GM20000 (cell line): ENCODE data around the gene EEF2.

Experiments used
- DNase-seq: peaks from one replicate; pipeline ENCODE4 v3.0.0; 2012; ENCODE audit warnings: low spot score
- TF ChIP-seq, protein P1 (sequence below): IDR thresholded peaks from 2 replicates; pipeline ENCODE4 v1.5.1; 2012; ENCODE audit warnings: mild to moderate bottlenecking, control low read depth; ENCODE audit errors: extremely low read depth, missing control alignments

EEF2 gene

DNA sequence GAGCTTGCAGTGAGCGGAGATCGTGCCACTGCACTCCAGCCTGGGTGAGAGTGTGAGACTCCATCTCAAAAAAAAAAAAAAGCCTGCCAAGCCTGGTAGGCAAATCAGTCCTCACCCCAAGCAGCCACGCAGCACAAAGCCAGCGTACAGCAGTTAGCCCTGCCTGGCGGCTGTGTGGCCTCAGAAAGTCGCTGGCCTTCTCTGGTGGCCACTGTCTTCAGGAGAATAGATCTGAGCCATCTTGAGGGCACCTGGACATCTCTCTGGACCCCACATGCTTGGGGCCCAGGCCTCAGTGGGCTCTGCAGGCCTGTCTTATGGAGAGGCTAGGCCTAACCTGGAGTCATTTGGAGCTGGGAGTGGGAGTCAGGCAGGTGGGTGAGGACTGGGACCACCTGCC lies 45.3 kb upstream of the EEF2 start:
- no peak for DNase-seq
- TF ChIP-seq, protein P1, sequence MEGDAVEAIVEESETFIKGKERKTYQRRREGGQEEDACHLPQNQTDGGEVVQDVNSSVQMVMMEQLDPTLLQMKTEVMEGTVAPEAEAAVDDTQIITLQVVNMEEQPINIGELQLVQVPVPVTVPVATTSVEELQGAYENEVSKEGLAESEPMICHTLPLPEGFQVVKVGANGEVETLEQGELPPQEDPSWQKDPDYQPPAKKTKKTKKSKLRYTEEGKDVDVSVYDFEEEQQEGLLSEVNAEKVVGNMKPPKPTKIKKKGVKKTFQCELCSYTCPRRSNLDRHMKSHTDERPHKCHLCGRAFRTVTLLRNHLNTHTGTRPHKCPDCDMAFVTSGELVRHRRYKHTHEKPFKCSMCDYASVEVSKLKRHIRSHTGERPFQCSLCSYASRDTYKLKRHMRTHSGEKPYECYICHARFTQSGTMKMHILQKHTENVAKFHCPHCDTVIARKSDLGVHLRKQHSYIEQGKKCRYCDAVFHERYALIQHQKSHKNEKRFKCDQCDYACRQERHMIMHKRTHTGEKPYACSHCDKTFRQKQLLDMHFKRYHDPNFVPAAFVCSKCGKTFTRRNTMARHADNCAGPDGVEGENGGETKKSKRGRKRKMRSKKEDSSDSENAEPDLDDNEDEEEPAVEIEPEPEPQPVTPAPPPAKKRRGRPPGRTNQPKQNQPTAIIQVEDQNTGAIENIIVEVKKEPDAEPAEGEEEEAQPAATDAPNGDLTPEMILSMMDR = no peak

DNA sequence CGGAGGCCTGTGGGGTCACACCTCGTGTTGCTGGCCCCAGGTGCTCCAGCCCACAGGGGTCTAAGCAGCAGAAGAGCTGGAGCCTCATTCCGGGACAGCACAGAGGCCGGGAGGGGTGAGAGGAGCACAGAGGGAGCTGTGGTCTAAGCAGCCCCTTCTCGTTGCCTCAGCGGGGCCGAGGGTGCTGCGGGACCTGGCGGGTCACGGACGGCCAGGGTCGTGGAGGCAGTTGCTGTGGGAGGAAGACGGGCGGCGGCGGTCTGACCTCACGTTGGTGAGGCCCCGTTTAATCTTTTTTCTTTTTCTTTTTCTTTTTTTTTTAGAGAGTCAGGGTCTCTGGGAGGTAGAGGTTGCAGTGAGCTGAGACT lies 44.0 kb upstream of the EEF2 start:
- TF ChIP-seq, protein P1 = no peak
- no peak for DNase-seq

DNA sequence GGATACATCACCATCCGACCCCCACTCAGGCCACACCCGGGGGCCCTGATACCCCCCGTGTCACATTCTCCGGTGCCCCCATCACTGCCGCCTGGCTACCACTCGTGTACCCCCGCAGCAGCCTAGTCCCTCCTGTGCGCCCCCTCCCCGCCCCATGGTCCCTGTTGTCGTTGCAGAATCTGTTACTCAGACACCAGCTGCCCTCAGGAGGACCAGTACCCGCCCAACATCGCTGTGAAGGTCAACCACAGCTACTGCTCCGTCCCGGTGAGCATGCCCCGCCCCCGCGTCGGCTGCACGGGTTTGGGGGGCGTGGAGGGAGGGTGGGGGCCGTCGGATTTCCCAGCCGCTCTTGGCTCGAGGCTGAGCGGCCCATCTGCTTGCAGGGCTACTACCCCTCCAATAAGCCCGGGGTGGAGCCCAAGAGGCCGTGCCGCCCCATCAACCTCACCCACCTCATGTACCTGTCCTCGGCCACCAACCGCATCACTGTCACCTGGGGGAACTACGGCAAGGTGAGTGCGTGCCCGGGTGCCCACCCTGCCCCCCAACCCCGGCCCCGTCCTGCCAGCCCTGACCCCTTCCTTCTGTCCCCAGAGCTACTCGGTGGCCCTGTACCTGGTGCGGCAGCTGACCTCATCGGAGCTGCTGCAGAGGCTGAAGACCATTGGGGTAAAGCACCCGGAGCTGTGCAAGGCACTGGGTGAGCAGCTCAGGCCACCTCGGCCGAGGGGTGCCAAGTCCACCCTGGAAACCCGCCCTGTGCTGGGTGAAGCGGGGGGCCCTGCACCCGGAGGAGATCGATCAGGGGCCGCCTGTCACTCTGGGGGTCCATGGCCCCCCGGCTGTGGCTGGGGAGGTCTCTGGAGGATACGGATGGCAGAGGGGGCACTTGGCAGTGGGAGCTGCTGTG lies 43.3 kb upstream of the EEF2 start:
- no peak for DNase-seq
- TF ChIP-seq, protein P1 = no peak

DNA sequence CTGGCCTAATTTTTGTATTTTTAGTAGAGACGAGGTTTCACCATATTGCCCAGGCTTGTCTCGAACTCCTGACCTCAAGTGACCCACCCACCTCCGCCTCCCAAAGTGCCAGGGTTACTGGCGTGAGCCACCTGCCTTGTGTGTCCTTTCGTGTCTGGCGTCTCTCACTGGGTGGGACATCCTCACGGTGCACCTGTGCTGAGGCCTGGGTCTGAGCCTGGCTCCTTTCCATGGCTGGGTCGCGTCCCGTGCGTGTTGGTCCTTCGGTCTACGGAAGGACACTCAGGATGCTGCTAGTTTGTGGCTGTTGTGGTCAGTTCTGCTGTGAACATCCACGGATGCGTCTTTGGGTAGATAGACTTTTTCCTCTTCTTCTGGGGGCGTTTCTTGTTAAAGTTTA lies 41.9 kb upstream of the EEF2 start:
- TF ChIP-seq, protein P1 = no peak
- no peak for DNase-seq

DNA sequence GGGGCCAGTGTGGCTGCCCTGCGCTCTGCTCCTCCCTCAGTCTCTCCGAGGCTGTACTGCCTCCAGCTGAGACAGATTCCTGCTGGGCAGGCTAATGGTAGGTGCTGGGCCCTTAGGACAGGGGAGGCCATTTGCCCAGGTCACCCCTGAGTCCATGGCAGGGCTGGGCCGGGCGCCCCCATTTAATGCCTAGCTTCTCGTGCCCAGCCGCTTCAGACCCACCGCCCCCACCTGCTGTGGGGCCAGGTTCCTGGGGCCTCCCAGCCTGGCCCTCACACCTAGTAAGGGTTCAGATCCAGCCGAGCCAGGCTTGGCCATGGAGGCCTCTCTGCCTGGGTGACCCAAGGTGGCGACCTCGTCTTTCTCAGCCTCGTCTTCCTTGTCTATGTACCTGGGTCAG lies 40.1 kb upstream of the EEF2 start:
- DNase-seq = no peak
- TF ChIP-seq, protein P1 = no peak

DNA sequence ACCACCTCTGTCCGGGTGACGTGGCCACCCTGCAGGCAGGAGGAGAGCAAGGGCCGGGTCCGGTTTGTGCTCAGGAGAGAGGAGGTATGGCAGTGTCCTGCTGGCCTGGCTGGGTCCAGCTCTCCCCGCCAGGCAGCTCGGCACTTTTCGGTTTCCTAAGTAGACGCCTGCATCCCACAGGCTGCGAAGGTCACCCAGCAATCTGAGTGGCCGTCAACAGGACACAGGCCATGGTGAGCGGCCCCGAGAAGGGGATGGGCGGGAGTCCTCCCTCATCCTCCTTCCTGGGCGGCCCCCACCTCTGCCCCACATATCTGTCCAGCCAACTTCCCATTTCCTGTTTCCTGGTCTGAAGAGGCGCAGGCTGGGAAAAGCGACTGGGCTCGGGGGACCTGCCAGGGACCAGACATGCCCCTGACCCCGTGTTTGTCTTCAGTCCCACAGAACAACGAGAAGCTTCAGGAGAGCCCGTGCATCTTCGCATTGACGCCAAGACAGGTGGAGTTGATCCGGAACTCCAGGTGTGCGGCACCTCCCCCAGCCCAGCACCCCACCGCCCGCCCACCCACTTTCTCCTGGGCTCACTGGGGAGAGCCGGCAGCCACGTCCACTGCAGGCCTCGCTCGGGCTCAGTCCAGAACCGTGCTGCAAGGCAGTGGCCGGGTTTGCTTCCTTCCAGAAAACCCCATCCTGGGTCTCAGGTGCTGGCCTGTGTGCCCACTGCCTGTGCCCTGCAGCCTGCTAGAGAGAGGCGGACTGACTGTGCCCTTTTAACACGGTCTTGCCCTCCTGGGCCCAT lies 38.5 kb upstream of the EEF2 start:
- TF ChIP-seq, protein P1 = no peak
- DNase-seq = no peak

DNA sequence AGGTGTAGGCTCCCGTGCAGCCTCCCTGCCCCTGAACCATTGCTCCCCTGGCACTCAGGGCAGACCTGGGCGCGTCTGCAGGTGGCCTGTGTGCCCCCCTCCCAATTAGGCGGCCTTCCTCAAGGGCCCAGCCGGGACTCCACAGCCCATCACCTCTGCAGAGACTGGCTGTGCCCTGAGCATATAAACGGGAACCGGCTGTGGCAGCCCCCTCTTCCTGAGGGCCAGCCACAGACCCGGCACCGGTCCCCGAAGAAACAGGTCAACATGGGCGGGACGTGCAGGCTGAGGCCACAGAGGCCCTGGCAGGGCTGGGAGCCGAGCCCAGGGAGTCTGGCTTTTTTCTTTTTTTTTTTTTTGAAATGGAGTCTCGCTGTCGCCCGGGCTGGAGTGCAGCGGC lies 34.3 kb upstream of the EEF2 start:
- TF ChIP-seq, protein P1 = no peak
- no peak for DNase-seq
